B cell (primary cell): ENCODE results near the gene EYA4.

ENCODE experiments used
- CTCF ChIP-seq: fragments of 200-600 bp; IDR thresholded peaks from one replicate; pipeline ENCODE4 v1.8.0; 2022; ENCODE audit warnings: antibody characterized with exemption, mild to moderate bottlenecking
- EZH2 ChIP-seq: IDR thresholded peaks from 2 replicates; pipeline ENCODE4 v1.6.1; 2012; ENCODE audit warnings: borderline replicate concordance, low read depth, mild to moderate bottlenecking, moderate library complexity, low read length; ENCODE audit not compliant: insufficient read depth, poor library complexity, severe bottlenecking

- no peak for TF ChIP-seq CTCF
- TF ChIP-seq EZH2, result no peak
These were observed 155.3 kb downstream of the EYA4 start for GRCh38 chr6:133396233-133396983.
